Lower leg skin (tissue), 4 donors: ENCODE measurements around the gene CRAMP1. TPM values are rescaled to one million over a fixed set of nuclear protein-coding genes. Genes with fewer than 3 reads are reported as not detected.

ENCODE experiments used
- DNase-seq, 2 donors: peaks; one replicate each; pipeline ENCODE4 v3.0.0-alpha.2; 2019; ENCODE audit warnings: low spot score in 2 of 2
- H3K4me3 ChIP-seq: fragments of 200-600 bp; sonication (generic); 2 replicates; pipeline ENCODE4 v1.5.1; 2017; ENCODE audit warnings: mild to moderate bottlenecking, low read depth; ENCODE audit not compliant: poor library complexity, severe bottlenecking
- CTCF ChIP-seq, 3 donors: fragments of 450-650 bp; IDR thresholded peaks; one replicate each; pipeline ENCODE4 v1.5.1; 2016; ENCODE audit warnings: antibody characterized with exemption in 3 of 3, mild to moderate bottlenecking in 3 of 3, moderate library complexity in 2 of 3
- POLR2A ChIP-seq, 2 donors: fragments of 450-650 bp; IDR thresholded peaks; one replicate each; pipeline ENCODE4 v1.6.1; 2016 to 2017; ENCODE audit warnings: antibody characterized with exemption in 2 of 2, mild to moderate bottlenecking in 1 of 2, moderate library complexity in 1 of 2
- WGBS, 2 donors: methylation state at CpG; one replicate each; pipeline ENCODE4 v1.1.5; 2018; 5-methylcytosine and 5-hydroxymethylcytosine counted together
- intact Hi-C: fragments of 100-400 bp; cut with DNase I; formaldehyde crosslinking; loops from one replicate; pipeline ENCODE4 v1.15.0; 2023; ENCODE audit warnings: low total_unique reads
- total RNA-seq, 4 donors: library from RNA; depleted of rRNA; stranded (reverse); fragments of >200 nt; gene quantifications; one replicate each; pipeline ENCODE4 v1.1.0, GENCODE V29; 2016

The CRAMP1 gene
- total RNA-seq, 4 donors from 2014 or later: 14.2 to 29.6 (median 19.3) TPM

GRCh38 chr16:1637526-1637925 is 25.4 kb downstream of the CRAMP1 start:
- H3K4me3 ChIP-seq: no peak overlapping the region
- intact Hi-C loops: no loop called here
- WGBS, 2 donors: 90 to 94% methylated on average over 11 of the region's 11 CpGs
- DNase-seq: no peak
- TF ChIP-seq CTCF (IDR thresholded peaks at IDR 0.05) (no peak), POLR2A (IDR thresholded peaks at IDR 0.05) (no peak)

GRCh38 chr16:1638757-1639156 is 26.6 kb downstream of the CRAMP1 start:
- 90 to 94% methylated on average over 8 of the region's 8 CpGs for WGBS, 2 donors
- TF ChIP-seq CTCF (IDR thresholded peaks at IDR 0.05): no peak
- TF ChIP-seq POLR2A (IDR thresholded peaks at IDR 0.05): no peak
- intact Hi-C loops: no loop called here
- DNase-seq: no peak
- H3K4me3 ChIP-seq: no peak overlapping the region

- DNase-seq: no peak
- no peak overlapping the region for H3K4me3 ChIP-seq
- no peak for TF ChIP-seq CTCF (IDR thresholded peaks at IDR 0.05)
- TF ChIP-seq POLR2A (IDR thresholded peaks at IDR 0.05): no peak
- intact Hi-C loops: no loop called here
- 80 to 90% methylated on average over 2 of the region's 2 CpGs for WGBS, 2 donors
Observed at GRCh38 chr16:1639282-1639681, 27.1 kb downstream of the CRAMP1 start.

GRCh38 chr16:1639860-1640259 is 27.7 kb downstream of the CRAMP1 start:
- TF ChIP-seq CTCF (IDR thresholded peaks at IDR 0.05): no peak
- TF ChIP-seq POLR2A (IDR thresholded peaks at IDR 0.05): no peak
- whole genome bisulfite sequencing, 2 donors: 80 to 81% methylated on average over 11 of the region's 11 CpGs
- intact Hi-C loops: no loop called here
- H3K4me3 ChIP-seq: no peak overlapping the region
- DNase-seq: no peak

GRCh38 chr16:1640261-1640941 is 28.2 kb downstream of the CRAMP1 start:
- TF ChIP-seq CTCF (IDR thresholded peaks at IDR 0.05) (no peak), POLR2A (IDR thresholded peaks at IDR 0.05) (no peak)
- H3K4me3 ChIP-seq: no peak overlapping the region
- 79 to 82% methylated on average over 19 to 20 of the region's 20 CpGs for whole genome bisulfite sequencing, 2 donors
- no peak for DNase-seq
- intact Hi-C loops: no loop called here

- WGBS, 2 donors: 87 to 94% methylated on average over 12 of the region's 12 CpGs
- TF ChIP-seq POLR2A (IDR thresholded peaks at IDR 0.05): no peak
- TF ChIP-seq CTCF (IDR thresholded peaks at IDR 0.05): no peak
- no peak for DNase-seq
- no peak overlapping the region for H3K4me3 ChIP-seq
- intact Hi-C loops: no loop called here
Observed at GRCh38 chr16:1641261-1641660, 29.1 kb downstream of the CRAMP1 start.
